Esophagus squamous epithelium (tissue), 4 donors: ENCODE results near the gene RYR3.

Experiments used
- POLR2A ChIP-seq, 4 donors: fragments of 450-650 bp; IDR thresholded peaks; one replicate each; pipeline ENCODE4 v1.6.1; 2017; ENCODE audit warnings: antibody characterized with exemption in 4 of 4, mild to moderate bottlenecking in 4 of 4, moderate library complexity in 3 of 4
- TF ChIP-seq, protein P1 (sequence below), 6 experiments: fragments of 450-650 bp in 4 of 6; fragments of 200-600 bp in 2 of 6; sonication (generic) in 2 of 6; IDR thresholded peaks; one replicate each; pipeline ENCODE4 v1.5.1; 2016 to 2019; ENCODE audit warnings: antibody characterized with exemption in 6 of 6, mild to moderate bottlenecking in 4 of 6, moderate library complexity in 4 of 6

DNA sequence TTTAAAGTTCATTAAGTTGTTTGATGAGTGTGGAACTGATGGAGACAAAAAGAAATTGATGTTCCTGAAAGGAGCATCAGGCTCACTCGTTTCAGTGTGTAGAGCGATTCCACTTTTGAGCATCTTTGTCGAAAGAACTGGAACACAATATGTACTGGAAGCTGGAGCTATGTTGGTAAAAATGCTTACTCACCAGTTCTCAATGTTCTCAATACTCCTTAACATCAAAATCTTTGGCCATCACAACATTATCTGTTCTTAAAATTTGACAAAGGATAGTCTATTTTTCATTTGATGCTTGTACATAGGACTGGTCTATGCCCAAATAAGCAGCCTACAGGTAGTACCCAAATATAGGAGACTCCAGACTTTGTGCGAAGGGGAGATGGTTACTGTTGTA, 18.7 kb downstream of the RYR3 start:
- TF ChIP-seq, protein P1, sequence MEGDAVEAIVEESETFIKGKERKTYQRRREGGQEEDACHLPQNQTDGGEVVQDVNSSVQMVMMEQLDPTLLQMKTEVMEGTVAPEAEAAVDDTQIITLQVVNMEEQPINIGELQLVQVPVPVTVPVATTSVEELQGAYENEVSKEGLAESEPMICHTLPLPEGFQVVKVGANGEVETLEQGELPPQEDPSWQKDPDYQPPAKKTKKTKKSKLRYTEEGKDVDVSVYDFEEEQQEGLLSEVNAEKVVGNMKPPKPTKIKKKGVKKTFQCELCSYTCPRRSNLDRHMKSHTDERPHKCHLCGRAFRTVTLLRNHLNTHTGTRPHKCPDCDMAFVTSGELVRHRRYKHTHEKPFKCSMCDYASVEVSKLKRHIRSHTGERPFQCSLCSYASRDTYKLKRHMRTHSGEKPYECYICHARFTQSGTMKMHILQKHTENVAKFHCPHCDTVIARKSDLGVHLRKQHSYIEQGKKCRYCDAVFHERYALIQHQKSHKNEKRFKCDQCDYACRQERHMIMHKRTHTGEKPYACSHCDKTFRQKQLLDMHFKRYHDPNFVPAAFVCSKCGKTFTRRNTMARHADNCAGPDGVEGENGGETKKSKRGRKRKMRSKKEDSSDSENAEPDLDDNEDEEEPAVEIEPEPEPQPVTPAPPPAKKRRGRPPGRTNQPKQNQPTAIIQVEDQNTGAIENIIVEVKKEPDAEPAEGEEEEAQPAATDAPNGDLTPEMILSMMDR (IDR thresholded peaks at IDR 0.05): no peak
- TF ChIP-seq POLR2A (IDR thresholded peaks at IDR 0.05): no peak
